Liver (tissue), 9 donors: ENCODE measurements around the gene RGCC. TPM values are rescaled to one million over a fixed set of nuclear protein-coding genes. Genes with fewer than 3 reads are reported as not detected.
A peak's percentile ranks its signal among the peaks of the same experiment; 100 is the strongest.

ENCODE experiments used
- DNase-seq: peaks from one replicate; pipeline ENCODE4 v3.0.0-alpha.2; 2017; ENCODE audit warnings: low spot score
- H3K27ac ChIP-seq, 2 donors: one replicate each; pipeline ENCODE4 v1.7.0; 2013; ENCODE audit warnings: inconsistent platforms in 2 of 2, low read length in 2 of 2, control low read depth in 1 of 2, low read depth in 1 of 2, mild to moderate bottlenecking in 1 of 2
- H3K27me3 ChIP-seq, 4 donors: one replicate each; pipeline versions ENCODE4 v1.6.1 to v1.7.0; 2013; ENCODE audit warnings: low read length in 3 of 4, inconsistent platforms in 1 of 4, mild to moderate bottlenecking in 1 of 4, moderate library complexity in 1 of 4; ENCODE audit not compliant: control insufficient read depth in 4 of 4, insufficient read depth in 4 of 4
- H3K36me3 ChIP-seq, 4 donors: one replicate each; pipeline versions ENCODE4 v1.6.1 to v1.7.0; 2013; ENCODE audit warnings: low read length in 3 of 4, mild to moderate bottlenecking in 3 of 4, low read depth in 1 of 4, moderate library complexity in 1 of 4; ENCODE audit not compliant: control insufficient read depth in 4 of 4, insufficient read depth in 3 of 4
- H3K4me1 ChIP-seq, 4 donors: one replicate each; pipeline versions ENCODE4 v1.6.1 to v1.7.0; 2013; ENCODE audit warnings: low read length in 3 of 4, mild to moderate bottlenecking in 3 of 4, moderate library complexity in 1 of 4; ENCODE audit not compliant: control insufficient read depth in 4 of 4, insufficient read depth in 4 of 4
- H3K4me3 ChIP-seq, 3 donors: one replicate each; pipeline versions ENCODE4 v1.6.1 to v1.7.0; 2013; ENCODE audit warnings: low read length in 3 of 3, control low read depth in 1 of 3, low read depth in 1 of 3, mild to moderate bottlenecking in 1 of 3
- H3K9ac ChIP-seq, 2 donors: one replicate each; pipeline ENCODE4 v1.7.0; 2013; ENCODE audit warnings: low read length in 2 of 2, mild to moderate bottlenecking in 2 of 2, moderate library complexity in 2 of 2, control low read depth in 1 of 2, low read depth in 1 of 2
- H3K9me3 ChIP-seq, 4 donors: one replicate each; pipeline versions ENCODE4 v1.6.1 to v1.7.0; 2013; ENCODE audit warnings: low read length in 3 of 4; ENCODE audit not compliant: control insufficient read depth in 4 of 4
- CTCF ChIP-seq: fragments of 150-350 bp; IDR thresholded peaks from 2 replicates; pipeline ENCODE4 v1.5.1; 2017; ENCODE audit warnings: improper control_type of control experiment, low read depth, low read length; ENCODE audit not compliant: missing input control
- EGR1 ChIP-seq, 2 donors: IDR thresholded peaks; 2 replicates each; pipeline ENCODE4 v1.6.1; 2016 to 2018; ENCODE audit warnings: antibody characterized with exemption in 2 of 2, low read depth in 2 of 2
- FOXA1 ChIP-seq: IDR thresholded peaks from 2 replicates; pipeline ENCODE4 v1.6.1; 2016; ENCODE audit warnings: antibody characterized with exemption
- FOXA2 ChIP-seq: IDR thresholded peaks from 2 replicates; pipeline ENCODE4 v1.6.1; 2016; ENCODE audit warnings: antibody characterized with exemption
- GABPA ChIP-seq, 2 donors: IDR thresholded peaks in 1 of 2; conservative IDR thresholded peaks in 1 of 2; 2 replicates each; pipeline ENCODE4 v1.6.1; 2016; ENCODE audit warnings: antibody characterized with exemption in 2 of 2, mild to moderate bottlenecking in 1 of 2, moderate library complexity in 1 of 2
- HNF4A ChIP-seq, 2 donors: conservative IDR thresholded peaks; 2 replicates each; pipeline ENCODE4 v1.6.1; 2016; ENCODE audit warnings: antibody characterized with exemption in 2 of 2, mild to moderate bottlenecking in 2 of 2
- JUND ChIP-seq, 2 donors: IDR thresholded peaks; 2 replicates each; pipeline ENCODE4 v1.6.1; 2016; ENCODE audit warnings: antibody characterized with exemption in 2 of 2
- MAX ChIP-seq: IDR thresholded peaks from 2 replicates; pipeline ENCODE4 v1.6.1; 2016; ENCODE audit warnings: antibody characterized with exemption
- NR2F2 ChIP-seq: IDR thresholded peaks from 2 replicates; pipeline ENCODE4 v1.6.1; 2016; ENCODE audit warnings: antibody characterized with exemption
- RAD21 ChIP-seq, 2 donors: IDR thresholded peaks; 2 replicates each; pipeline ENCODE4 v1.6.1; 2016; ENCODE audit warnings: antibody characterized with exemption in 2 of 2, mild to moderate bottlenecking in 2 of 2
- REST ChIP-seq: IDR thresholded peaks from 2 replicates; pipeline ENCODE4 v1.6.1; 2016; ENCODE audit warnings: antibody characterized with exemption, mild to moderate bottlenecking
- RXRA ChIP-seq, 2 donors: IDR thresholded peaks; 2 replicates each; pipeline ENCODE4 v1.6.1; 2017 to 2018; ENCODE audit warnings: antibody characterized with exemption in 2 of 2, mild to moderate bottlenecking in 1 of 2
- SP1 ChIP-seq: IDR thresholded peaks from 2 replicates; pipeline ENCODE4 v1.6.1; 2018; ENCODE audit warnings: antibody characterized with exemption, mild to moderate bottlenecking
- TAF1 ChIP-seq: conservative IDR thresholded peaks from 2 replicates; pipeline ENCODE4 v1.6.1; 2016; ENCODE audit warnings: antibody characterized with exemption, mild to moderate bottlenecking
- YY1 ChIP-seq: IDR thresholded peaks from 2 replicates; pipeline ENCODE4 v1.6.1; 2016; ENCODE audit warnings: antibody characterized with exemption, mild to moderate bottlenecking
- ZBTB33 ChIP-seq: IDR thresholded peaks from 2 replicates; pipeline ENCODE4 v1.6.1; 2016; ENCODE audit warnings: antibody characterized with exemption
- WGBS: extraction: QIAGEN DNeasy Blood & Tissue Kit; methylation state at CpG from one replicate; pipeline ENCODE4 v1.1.7; 2013; 5-methylcytosine and 5-hydroxymethylcytosine counted together
- polyA plus RNA-seq, 2 donors: library from polyadenylated mRNA; stranded (reverse) in 1 of 2; unstranded in 1 of 2; fragments of 200-250 nt in 1 of 2; fragments of >200 nt in 1 of 2; fragmentation: Nextera tagmentation in 1 of 2; extraction: Ambion mirVana in 1 of 2; gene quantifications; one replicate each; pipeline versions ENCODE4 v1.2.1 to v1.2.3, GENCODE V29; 2013 to 2015
- total RNA-seq, 2 donors: library from RNA; depleted of rRNA; stranded (reverse); fragments of >200 nt; gene quantifications; one replicate each; pipeline ENCODE4 v1.2.3, GENCODE V29; 2014
- donor health status: healthy.
- donor health status: healthy.
- donor health status: healthy.
- donor health status: healthy.
- donor health status: healthy.

RGCC gene, protein sequence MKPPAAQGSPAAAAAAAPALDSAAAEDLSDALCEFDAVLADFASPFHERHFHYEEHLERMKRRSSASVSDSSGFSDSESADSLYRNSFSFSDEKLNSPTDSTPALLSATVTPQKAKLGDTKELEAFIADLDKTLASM
- 10 to 100 TPM in 1 of 2 donors, under 1 TPM in 1; 0.59 to 96.7 TPM for total RNA-seq
- 1 to 10 TPM; 1.1 to 1.5 TPM for polyA plus RNA-seq

GRCh38 chr13:41456768-41457588, at the start of gene RGCC:
Gene RGCC, plus strand, starts transcription at chr13:41457550. Its CDS starts 158 bp downstream, at chr13:41457708.
- Histone ChIP-seq H3K4me1 (peaks cover 8 to 16% (median 10%) of the 10 kb centered on the region in 4 donors), H3K27me3 (no peaks in the 10 kb centered on the region), H3K9me3 (peaks cover 0 to 4% (median 0%) of the 10 kb centered on the region in 4 donors), H3K9ac (peak within 1 kb of the TSS in 1 of 2 donors; percentile 59), H3K4me3 (peak within 1 kb of the TSS; percentile 42 to 63 (median 54)), H3K27ac (no peak within 1 kb of the TSS), H3K36me3 (no peaks in the 10 kb centered on the region)
- no peak for TF ChIP-seq NR2F2
- 6% methylated on average over 92 of the region's 92 CpGs for WGBS
- peak; percentile 89 for DNase-seq

DNA sequence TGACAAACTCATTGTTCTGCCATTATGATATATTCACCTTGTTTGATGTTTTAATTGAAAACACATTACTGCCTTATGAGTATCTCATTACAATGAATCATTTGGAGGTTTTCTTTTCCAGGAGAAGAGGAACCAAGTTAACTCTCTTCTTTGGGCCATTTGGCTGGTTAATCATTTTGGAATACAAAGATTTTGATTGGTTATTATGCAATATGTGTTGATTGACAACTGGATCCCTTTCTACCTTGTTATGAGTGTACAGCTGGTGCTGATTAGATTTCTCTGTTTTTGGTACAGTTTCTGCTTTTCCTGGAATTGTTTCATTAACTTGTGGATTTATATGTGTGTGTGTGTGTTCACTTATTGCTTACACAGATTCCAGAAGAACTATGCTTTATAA, 49.2 kb upstream of the RGCC start:
- Histone ChIP-seq H3K27me3 (no peaks in the 10 kb centered on the region), H3K4me1 (peaks cover 0 to 5% (median under 1%) of the 10 kb centered on the region in 4 donors), H3K36me3 (no peaks in the 10 kb centered on the region), H3K9me3 (no peaks in the 10 kb centered on the region), H3K27ac (no peak overlapping the region), H3K9ac (no peak overlapping the region), H3K4me3 (no peak overlapping the region)
- TF ChIP-seq RAD21 (IDR thresholded peaks at IDR 0.05), result no peak
- no peak for TF ChIP-seq ZBTB33
- no peak for TF ChIP-seq TAF1
- no peak for TF ChIP-seq CTCF
- no peak for TF ChIP-seq EGR1 (IDR thresholded peaks at IDR 0.05; ENCODE audit: low read depth in 2 of 2)
- TF ChIP-seq REST, result no peak
- TF ChIP-seq MAX, result no peak
- TF ChIP-seq RXRA (IDR thresholded peaks at IDR 0.05), result no peak
- no peak for TF ChIP-seq HNF4A (conservative IDR thresholded peaks at IDR 0.05)
- TF ChIP-seq FOXA1, result no peak
- TF ChIP-seq JUND (IDR thresholded peaks at IDR 0.05), result no peak
- TF ChIP-seq YY1, result no peak
- TF ChIP-seq FOXA2, result no peak
- TF ChIP-seq SP1, result no peak
- no peak for TF ChIP-seq GABPA (IDR thresholded peaks at IDR 0.05 in 1 of 2, conservative IDR thresholded peaks at IDR 0.05 in 1 of 2)
- DNase-seq, result no peak
